GM21367 (cell line): ENCODE measurements around the gene PPP1R3F.
"Not testable (repeated sequence)": the region's sequence is repeated elsewhere in the genome, so short reads cannot be mapped to it uniquely, and the experiment has no call there.

Experiments used
- ATAC-seq: cut with Tn5 transposase; IDR thresholded peaks from one replicate; pipeline ENCODE4 v1.9.1; 2021; ENCODE audit not compliant: unreplicated experiment

Gene PPP1R3F

GRCh38 chrX:49308604-49309269 lies 39.1 kb downstream of the PPP1R3F start:
- ATAC-seq: no peak

- ATAC-seq: no peak
These were observed 39.9 kb downstream of the PPP1R3F start for GRCh38 chrX:49309401-49309981.

GRCh38 chrX:49310371-49310770 lies 40.8 kb downstream of the PPP1R3F start:
- ATAC-seq: no peak

GRCh38 chrX:49312176-49312575 lies 42.6 kb downstream of the PPP1R3F start:
- no peak for ATAC-seq

- ATAC-seq: no peak
These were observed 46.5 kb downstream of the PPP1R3F start for GRCh38 chrX:49316085-49316484.

DNA sequence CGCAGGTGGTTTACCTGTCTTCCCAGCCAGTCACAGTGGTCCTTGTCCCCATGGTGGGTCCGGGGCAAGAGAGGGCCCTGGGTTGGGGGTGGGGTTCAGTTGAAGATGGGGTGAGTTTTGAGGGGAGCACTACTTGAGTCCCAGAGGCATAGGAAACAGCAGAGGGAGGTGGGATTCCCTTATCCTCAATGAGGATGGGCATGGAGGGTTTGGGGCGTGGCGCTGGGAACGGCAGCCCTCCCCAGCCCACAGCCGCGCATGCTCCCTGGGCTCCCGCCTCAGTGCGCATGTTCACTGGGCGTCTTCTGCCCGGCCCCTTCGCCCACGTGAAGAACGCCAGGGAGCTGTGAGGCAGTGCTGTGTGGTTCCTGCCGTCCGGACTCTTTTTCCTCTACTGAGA lies 52.1 kb downstream of the PPP1R3F start, which contains the start of gene GAGE12J:
Gene GAGE12J, plus strand, starts transcription at position 301 of the 400 bp plus-strand sequence. CDS start 1,157 bp downstream, outside the sequence.
- not testable (repeated sequence) for ATAC-seq

DNA sequence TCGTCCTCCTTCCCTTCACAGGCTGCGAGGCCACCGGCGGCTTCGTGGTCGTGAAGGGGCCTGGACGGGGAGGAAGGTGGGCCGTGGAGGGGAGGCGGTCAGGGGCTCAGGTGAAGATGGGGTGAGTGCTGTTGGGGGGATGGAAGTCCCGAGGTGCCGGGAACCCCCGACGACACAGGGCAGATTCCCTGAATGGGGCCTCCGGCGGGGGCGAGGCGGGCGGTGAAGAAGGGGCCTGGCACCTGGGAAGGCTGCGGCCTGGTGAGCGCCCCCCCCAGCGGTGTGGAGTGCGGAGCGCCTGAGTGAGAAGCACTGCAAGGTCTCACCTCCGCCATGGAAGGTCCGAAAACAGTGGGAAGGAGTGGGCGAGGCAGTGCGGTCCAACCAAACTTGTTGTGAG lies 52.7 kb downstream of the PPP1R3F start:
- ATAC-seq: not testable (repeated sequence)

DNA sequence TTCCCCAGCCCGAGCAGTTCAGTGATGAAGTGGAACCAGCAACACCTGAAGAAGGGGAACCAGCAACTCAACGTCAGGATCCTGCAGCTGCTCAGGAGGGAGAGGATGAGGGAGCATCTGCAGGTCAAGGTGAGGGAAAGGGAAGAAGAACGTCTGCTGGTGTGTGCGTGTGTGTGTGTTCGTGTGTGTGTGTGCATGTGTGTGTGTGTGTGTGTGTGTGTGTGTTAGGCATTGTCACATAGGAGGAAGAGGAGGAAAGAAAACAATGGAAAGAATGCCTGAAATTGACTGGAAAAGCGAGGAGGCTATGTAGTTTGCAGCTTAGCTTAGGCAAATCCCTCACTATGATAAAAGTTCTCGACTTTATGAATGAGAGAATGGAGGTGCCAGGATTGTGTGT lies 54.1 kb downstream of the PPP1R3F start:
- ATAC-seq: not testable (repeated sequence)

DNA sequence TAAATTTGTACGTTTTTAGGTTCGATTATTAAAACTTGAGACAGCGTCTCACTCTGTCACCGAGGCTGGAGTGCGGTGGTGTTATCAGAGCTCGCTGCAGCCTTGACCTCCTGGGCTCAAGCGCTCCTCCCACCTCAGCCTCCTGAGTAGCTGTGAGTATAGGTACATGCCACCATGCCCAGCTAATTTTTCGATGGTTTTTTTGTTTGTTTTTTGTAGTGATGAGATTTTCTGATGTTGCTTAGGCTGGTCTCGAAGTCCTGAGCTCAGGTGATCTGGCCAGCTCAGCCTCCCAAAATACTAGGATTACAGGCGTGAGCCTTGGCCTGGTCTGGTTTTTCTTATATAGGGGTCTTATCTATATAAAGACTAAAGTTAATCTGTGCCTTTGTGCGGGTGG lies 60.8 kb downstream of the PPP1R3F start:
- not testable (repeated sequence) for ATAC-seq

DNA sequence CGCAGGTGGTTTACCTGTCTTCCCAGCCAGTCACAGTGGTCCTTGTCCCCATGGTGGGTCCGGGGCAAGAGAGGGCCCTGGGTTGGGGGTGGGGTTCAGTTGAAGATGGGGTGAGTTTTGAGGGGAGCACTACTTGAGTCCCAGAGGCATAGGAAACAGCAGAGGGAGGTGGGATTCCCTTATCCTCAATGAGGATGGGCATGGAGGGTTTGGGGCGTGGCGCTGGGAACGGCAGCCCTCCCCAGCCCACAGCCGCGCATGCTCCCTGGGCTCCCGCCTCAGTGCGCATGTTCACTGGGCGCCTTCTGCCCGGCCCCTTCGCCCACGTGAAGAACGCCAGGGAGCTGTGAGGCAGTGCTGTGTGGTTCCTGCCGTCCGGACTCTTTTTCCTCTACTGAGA lies 61.7 kb downstream of the PPP1R3F start, which contains the start of gene GAGE13:
Gene GAGE13, plus strand, starts transcription at position 301 of the 400 bp plus-strand sequence. CDS start 1,156 bp downstream, outside the sequence.
- not testable (repeated sequence) for ATAC-seq

DNA sequence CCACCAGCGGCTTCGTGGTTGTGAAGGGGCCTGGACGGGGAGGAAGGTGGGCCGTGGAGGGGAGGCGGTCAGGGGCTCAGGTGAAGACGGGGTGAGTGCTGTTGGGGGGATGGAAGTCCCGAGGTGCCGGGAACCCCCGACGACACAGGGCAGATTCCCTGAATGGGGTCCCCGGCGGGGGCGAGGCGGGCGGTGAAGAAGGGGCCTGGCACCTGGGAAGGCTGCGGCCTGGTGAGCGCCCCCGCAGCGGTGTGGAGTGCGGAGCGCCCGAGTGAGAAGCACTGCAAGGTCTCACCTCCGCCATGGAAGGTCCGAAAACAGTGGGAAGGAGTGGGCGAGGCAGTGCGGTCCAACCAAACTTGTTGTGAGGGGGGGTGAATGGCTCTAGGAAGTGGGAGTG lies 62.2 kb downstream of the PPP1R3F start:
- ATAC-seq: not testable (repeated sequence)
